Measurements from ENCODE around the gene TMF1. TPM values are rescaled to one million over a fixed set of nuclear protein-coding genes. Genes with fewer than 3 reads are reported as not detected.

Gene TMF1
- total and polyA plus RNA-seq, 3 donors from 2014 or later, result 30.6 to 67.7 (median 37.4) TPM

DNA sequence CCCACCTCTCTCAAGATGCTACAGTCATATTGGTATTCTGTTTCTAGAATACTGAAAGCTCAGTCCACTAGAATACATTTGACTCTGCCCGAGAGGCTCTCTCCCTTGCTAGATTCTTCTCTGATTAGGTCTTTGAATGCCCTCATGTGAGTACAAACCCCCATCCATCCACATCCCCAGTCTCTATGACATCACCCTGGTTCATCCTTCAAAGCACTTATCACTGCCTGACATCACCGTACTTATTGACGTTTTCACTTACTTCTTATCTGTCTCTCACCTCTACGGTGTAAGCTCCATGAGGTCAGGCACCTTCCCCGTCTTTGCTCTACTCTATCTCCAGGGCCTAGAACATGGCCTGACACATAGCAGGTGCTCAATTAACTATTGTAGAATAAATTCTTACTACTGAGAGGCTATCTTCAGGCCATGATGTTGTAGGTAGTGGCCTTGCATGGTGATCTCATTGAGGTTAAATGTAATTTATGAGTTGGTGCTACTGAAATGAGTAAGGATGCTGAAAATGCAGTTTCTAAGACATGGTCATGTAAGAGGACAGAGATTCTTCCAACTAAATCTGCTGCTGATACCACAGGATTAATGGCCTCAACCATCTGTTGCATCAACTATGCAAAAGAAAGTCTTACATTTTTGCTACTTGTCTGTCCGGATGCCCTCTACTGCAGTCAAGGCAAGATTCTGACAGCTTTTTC lies 65.5 kb downstream of the TMF1 start:
- H3K4me3 ChIP-seq, result no peak overlapping the region
- H3K9me3 ChIP-seq, result no peaks in the 10 kb centered on the region
- H3K27ac ChIP-seq, result no peak overlapping the region
- no peak for DNase-seq
- no peaks in the 10 kb centered on the region for H3K36me3 ChIP-seq (ENCODE audit: low read depth, missing control alignments)
- intact Hi-C loops (cut with DNase I; ENCODE audit: low total_unique reads), result no loop called here
- no peaks in the 10 kb centered on the region for H3K4me1 ChIP-seq
- TF ChIP-seq CTCF (IDR thresholded peaks at IDR 0.05) (no peak), POLR2A (IDR thresholded peaks at IDR 0.05) (no peak)
- WGBS, 2 donors, result 92 to 96% methylated on average over 6 of the region's 6 CpGs
- no peaks in the 10 kb centered on the region for H3K27me3 ChIP-seq

GRCh38 chr3:68985146-68985790 lies 66.9 kb downstream of the TMF1 start:
- 48 to 90% methylated on average over 2 to 3 of the region's 3 CpGs for WGBS, 2 donors
- no peaks in the 10 kb centered on the region for H3K9me3 ChIP-seq
- H3K4me1 ChIP-seq, result no peaks in the 10 kb centered on the region
- H3K4me3 ChIP-seq, result no peak overlapping the region
- no peak for DNase-seq
- no peaks in the 10 kb centered on the region for H3K27me3 ChIP-seq
- no peak overlapping the region for H3K27ac ChIP-seq
- TF ChIP-seq CTCF (IDR thresholded peaks at IDR 0.05), result no peak
- TF ChIP-seq POLR2A (IDR thresholded peaks at IDR 0.05), result no peak
- intact Hi-C loops (cut with DNase I; ENCODE audit: low total_unique reads), result no loop called here
- H3K36me3 ChIP-seq (ENCODE audit: low read depth, missing control alignments), result no peaks in the 10 kb centered on the region

DNA sequence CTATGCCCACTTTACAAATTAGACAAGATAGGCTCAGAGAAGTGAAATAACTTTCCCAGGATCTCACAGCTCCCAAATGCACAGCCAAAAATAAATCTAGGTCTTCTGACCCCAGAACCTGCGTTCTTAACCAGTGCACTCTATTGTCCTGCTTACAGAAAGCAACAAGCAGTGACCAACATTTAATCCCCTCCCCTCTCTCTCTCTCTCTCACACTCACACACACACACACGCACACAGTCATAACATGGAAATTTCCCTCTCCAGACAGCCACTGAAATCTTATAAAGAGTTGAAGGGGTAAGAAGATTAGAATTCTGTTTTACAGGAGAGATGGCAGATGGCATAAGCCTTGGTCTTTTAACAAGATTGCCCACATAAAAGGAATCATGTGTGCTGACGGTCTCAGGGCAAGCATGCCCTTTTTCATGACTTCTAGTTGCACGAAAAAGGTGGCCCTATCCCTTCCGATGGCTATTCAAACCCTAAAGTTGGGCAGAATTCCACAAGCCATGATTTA lies 68.1 kb downstream of the TMF1 start:
- 69 to 95% methylated on average over 5 of the region's 5 CpGs for WGBS, 2 donors
- intact Hi-C loops (cut with DNase I; ENCODE audit: low total_unique reads), result no loop called here
- no peak for DNase-seq
- no peaks in the 10 kb centered on the region for H3K9me3 ChIP-seq
- no peak overlapping the region for H3K4me3 ChIP-seq
- no peaks in the 10 kb centered on the region for H3K4me1 ChIP-seq
- H3K27me3 ChIP-seq, result no peaks in the 10 kb centered on the region
- no peak for TF ChIP-seq POLR2A (IDR thresholded peaks at IDR 0.05)
- no peaks in the 10 kb centered on the region for H3K36me3 ChIP-seq (ENCODE audit: low read depth, missing control alignments)
- H3K27ac ChIP-seq, result no peak overlapping the region

DNA sequence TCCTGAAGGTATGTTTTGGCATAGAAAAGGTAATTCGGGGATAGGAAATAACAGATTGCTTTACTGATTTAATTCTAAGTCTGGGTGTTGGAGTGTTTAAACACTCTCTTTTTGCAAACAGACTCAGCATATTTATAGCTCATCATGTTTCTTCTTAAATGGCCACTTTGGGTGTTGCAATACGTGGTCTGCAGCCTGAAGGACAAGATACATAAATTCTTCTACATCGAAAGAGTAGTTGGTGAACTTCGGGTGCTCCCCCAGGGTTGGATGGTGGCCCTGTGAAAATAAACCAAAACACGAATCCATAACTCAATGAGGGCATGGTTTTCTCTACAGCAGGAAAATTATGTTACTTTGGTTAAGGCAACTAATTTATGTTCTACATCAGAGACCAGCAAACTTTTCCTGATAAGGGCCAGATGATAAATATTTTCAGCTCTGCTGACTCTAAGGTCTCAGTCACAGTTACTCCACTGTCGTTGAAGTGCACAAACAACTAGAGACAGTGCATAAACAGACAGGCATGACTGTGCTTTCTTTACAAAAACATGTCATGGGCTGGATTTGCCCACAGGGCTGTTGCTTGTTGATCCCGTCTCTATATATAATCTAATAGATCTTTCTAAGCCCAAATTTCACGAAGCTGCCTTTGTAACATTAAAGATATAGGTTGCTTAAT lies 74.5 kb downstream of the TMF1 start:
- Histone ChIP-seq H3K9me3 (no peaks in the 10 kb centered on the region), H3K36me3 (ENCODE audit: low read depth, missing control alignments) (no peaks in the 10 kb centered on the region), H3K4me3 (no peak overlapping the region), H3K4me1 (no peaks in the 10 kb centered on the region), H3K27me3 (no peaks in the 10 kb centered on the region), H3K27ac (no peak overlapping the region)
- no peak for DNase-seq
- WGBS, 2 donors, result 69 to 77% methylated on average over 8 of the region's 8 CpGs
- TF ChIP-seq CTCF (IDR thresholded peaks at IDR 0.05) (no peak), POLR2A (IDR thresholded peaks at IDR 0.05) (no peak)
- intact Hi-C loops (cut with DNase I; ENCODE audit: low total_unique reads), result no loop called here

DNA sequence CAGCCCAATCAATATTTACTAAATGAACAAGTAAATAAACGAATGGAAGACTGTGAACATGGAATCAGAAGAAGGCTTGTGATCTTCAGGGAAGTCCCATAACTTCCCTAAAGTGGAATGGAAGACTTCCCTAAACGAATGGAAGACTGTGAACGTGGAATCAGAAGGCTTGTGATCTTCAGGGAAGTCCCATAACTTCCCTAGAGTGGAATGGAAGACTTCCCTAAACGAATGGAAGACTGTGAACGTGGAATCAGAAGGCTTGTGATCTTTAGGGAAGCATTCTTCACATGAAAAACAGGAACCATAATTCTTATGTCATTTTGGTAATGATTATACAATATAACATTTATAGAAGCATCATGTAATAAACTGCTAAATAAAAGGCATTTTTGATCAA lies 77.4 kb downstream of the TMF1 start:
- TF ChIP-seq CTCF (IDR thresholded peaks at IDR 0.05), result no peak
- no peak for TF ChIP-seq POLR2A (IDR thresholded peaks at IDR 0.05)
- Histone ChIP-seq H3K27ac (no peak overlapping the region), H3K4me3 (no peak overlapping the region), H3K27me3 (no peaks in the 10 kb centered on the region), H3K9me3 (no peaks in the 10 kb centered on the region), H3K4me1 (no peaks in the 10 kb centered on the region), H3K36me3 (ENCODE audit: low read depth, missing control alignments) (no peaks in the 10 kb centered on the region)
- 70 to 82% methylated on average over 5 of the region's 5 CpGs for WGBS, 2 donors
- DNase-seq, result no peak
- intact Hi-C loops (cut with DNase I; ENCODE audit: low total_unique reads), result no loop called here

Data from testis (tissue), 3 donors.